Measurements from ENCODE around the gene SDR9C7. TPM values are rescaled to one million over a fixed set of nuclear protein-coding genes. Genes with fewer than 3 reads are reported as not detected.

SDR9C7 gene
- total and polyA plus RNA-seq, 2 of the 8 experiments (the other 6 are each of a cell fraction or from before 2014, with no cell fraction given) = 0.11 TPM; not detected in 1

- no peak overlapping the region for H3K18ac ChIP-seq (ENCODE audit: extremely low read depth, low read length)
- no peak overlapping the region for H3K27ac ChIP-seq (ENCODE audit: low read depth, low read length)
- H3K14ac ChIP-seq (ENCODE audit: insufficient read length) = no peak overlapping the region
- no peak overlapping the region for H4K8ac ChIP-seq (ENCODE audit: extremely low read depth, insufficient read depth, low read length)
- H2BK120ac ChIP-seq (replicated peaks; ENCODE audit: low read depth, low read length) = no peak overlapping the region
- H3K4me2 ChIP-seq (ENCODE audit: insufficient read depth in 1 of 2, low read depth in 2 of 2, low read length in 2 of 2) = no peak overlapping the region
- no peak overlapping the region for H2BK5ac ChIP-seq (ENCODE audit: low read depth, low read length)
- H3K9ac ChIP-seq (replicated peaks in 1 of 4; ENCODE audit: extremely low read depth in 1 of 4, low read depth in 3 of 4, low read length in 3 of 4) = no peak overlapping the region
- ChIA-PET POLR2A (ENCODE audit: partially characterized antibody) (no interaction called here), CTCF (ENCODE audit: partially characterized antibody) (interaction anchor here (1.4 kb wide), 1 partner anchor 13 kb away, joined by 5 read pairs; no protein-coding TSS in a partner anchor)
- no peaks in the 10 kb centered on the region for H3K79me1 ChIP-seq (ENCODE audit: low read depth, low read length)
- H4K91ac ChIP-seq (replicated peaks; ENCODE audit: insufficient read length, low read length) = no peak overlapping the region
- H3K56ac ChIP-seq (replicated peaks; ENCODE audit: insufficient read length, low read depth, low read length) = peak overlapping the region; percentile 88
- peak overlapping the region; percentile 57; the same call in 1 of the 2 replicates for H2AK5ac ChIP-seq (ENCODE audit: low read depth, low read length)
- no peaks in the 10 kb centered on the region for H3K79me2 ChIP-seq (ENCODE audit: control insufficient read depth in 1 of 2, insufficient read depth in 2 of 2, low read length in 2 of 2)
- no peak overlapping the region for H2BK20ac ChIP-seq (ENCODE audit: low read length)
- H2BK12ac ChIP-seq (ENCODE audit: low read depth, low read length) = no peak overlapping the region
- H3K27me3 ChIP-seq (replicated peaks in 1 of 4; ENCODE audit: control insufficient read depth in 3 of 4, extremely low read depth in 1 of 4, insufficient read depth in 3 of 4, low read length in 3 of 4) = no peaks in the 10 kb centered on the region
- no peak overlapping the region for H3K23ac ChIP-seq (ENCODE audit: insufficient read length)
- 50% methylated on average over 1 of the region's 1 CpG; no CpG with 5 or more reads in 1 of the 2 experiments for WGBS, 2 experiments (ENCODE audit: extremely low coverage in 1 of 2, insufficient coverage in 1 of 2, insufficient read length in 1 of 2, insufficient replicate concordance in 2 of 2, low coverage in 1 of 2, low lambda C conversion rate in 2 of 2, missing lambda C conversion rate in 1 of 2)
- FAIRE-seq (no peak), DNase-seq (ENCODE audit: low read depth in 1 of 2, low spot score in 2 of 2) (no peak)
- no peak overlapping the region for H3K4me3 ChIP-seq (ENCODE audit: extremely low read depth in 1 of 4, insufficient read depth in 2 of 4, low read depth in 3 of 4, low read length in 4 of 4)
- H3K4me1 ChIP-seq (replicated peaks in 1 of 4; ENCODE audit: control insufficient read depth in 3 of 4, insufficient read depth in 4 of 4, low read length in 3 of 4) = no peaks in the 10 kb centered on the region
- peaks cover 5% of the 10 kb centered on the region; the same call in 1 of the 2 replicates for H3K23me2 ChIP-seq (ENCODE audit: low read depth, low read length)
- no peak overlapping the region for H2AFZ ChIP-seq (ENCODE audit: low read length)
- H3K36me3 ChIP-seq (ENCODE audit: control insufficient read depth in 2 of 4, insufficient read depth in 4 of 4, low read length in 3 of 4) = no peaks in the 10 kb centered on the region; a peak in 1 of 8 replicates
- H2BK15ac ChIP-seq (ENCODE audit: low read length) = no peak overlapping the region
- H3K9me3 ChIP-seq (ENCODE audit: insufficient read depth in 2 of 2, low read depth in 1 of 2, low read length in 1 of 2) = peaks cover 24% of the 10 kb centered on the region in 2 experiments; a peak in 3 of 4 replicates
- no peak overlapping the region for H3K4ac ChIP-seq (replicated peaks; ENCODE audit: insufficient read length, low read depth, low read length)
- H4K20me1 ChIP-seq (replicated peaks in 1 of 2; ENCODE audit: control insufficient read depth in 1 of 2, insufficient read depth in 2 of 2, low read length in 2 of 2) = peaks cover 0 to 5% of the 10 kb centered on the region in 2 experiments
- no peak overlapping the region for H4K5ac ChIP-seq (ENCODE audit: insufficient read length, low read depth, low read length)
- no peak for TF ChIP-seq NANOG (IDR thresholded peaks at IDR 0.05; ENCODE audit: insufficient read depth, low read depth, low read length, poor library complexity, severe bottlenecking)
- no peak for TF ChIP-seq ZNF274 (IDR thresholded peaks at IDR 0.05; ENCODE audit: borderline replicate concordance, extremely low read depth, low read length)
- no peak for TF ChIP-seq FOSL1 (IDR thresholded peaks at IDR 0.05; ENCODE audit: insufficient read depth, low read depth, low read length)
- no peak for TF ChIP-seq CHD2 (IDR thresholded peaks at IDR 0.05; ENCODE audit: low read length)
- no peak for TF ChIP-seq EGR1 (IDR thresholded peaks at IDR 0.05; ENCODE audit: borderline replicate concordance, low read depth, low read length)
- TF ChIP-seq EZH2 (IDR thresholded peaks at IDR 0.05; ENCODE audit: low read depth, low read length, severe bottlenecking) = no peak
- TF ChIP-seq JUND (IDR thresholded peaks at IDR 0.05; ENCODE audit: low read length) = no peak
- no peak for TF ChIP-seq RFX5 (IDR thresholded peaks at IDR 0.05; ENCODE audit: borderline replicate concordance, low read depth, low read length)
- TF ChIP-seq JUN (IDR thresholded peaks at IDR 0.05; ENCODE audit: low read depth, low read length) = no peak
- no peak for TF ChIP-seq CHD1 (IDR thresholded peaks at IDR 0.05; ENCODE audit: low read depth, low read length)
- no peak for TF ChIP-seq GABPA (IDR thresholded peaks at IDR 0.05; ENCODE audit: borderline replicate concordance, insufficient read depth, low read length)
- TF ChIP-seq MAX (IDR thresholded peaks at IDR 0.05) = no peak
- TF ChIP-seq EP300 (IDR thresholded peaks at IDR 0.05; ENCODE audit: borderline replicate concordance in 1 of 2, low read depth in 2 of 2, low read length in 2 of 2) = no peak
- TF ChIP-seq SIN3A (conservative IDR thresholded peaks at IDR 0.05 in 1 of 2, IDR thresholded peaks at IDR 0.05 in 1 of 2; ENCODE audit: low read depth in 1 of 2, low read length in 2 of 2) = no peak
Observed at GRCh38 chr12:56896082-56896481, 38.1 kb downstream of the SDR9C7 start.

Data from H1 (cell line).